ENCODE measurements around the gene BIVM. TPM values are rescaled to one million over a fixed set of nuclear protein-coding genes. Genes with fewer than 3 reads are reported as not detected.

BIVM gene, protein sequence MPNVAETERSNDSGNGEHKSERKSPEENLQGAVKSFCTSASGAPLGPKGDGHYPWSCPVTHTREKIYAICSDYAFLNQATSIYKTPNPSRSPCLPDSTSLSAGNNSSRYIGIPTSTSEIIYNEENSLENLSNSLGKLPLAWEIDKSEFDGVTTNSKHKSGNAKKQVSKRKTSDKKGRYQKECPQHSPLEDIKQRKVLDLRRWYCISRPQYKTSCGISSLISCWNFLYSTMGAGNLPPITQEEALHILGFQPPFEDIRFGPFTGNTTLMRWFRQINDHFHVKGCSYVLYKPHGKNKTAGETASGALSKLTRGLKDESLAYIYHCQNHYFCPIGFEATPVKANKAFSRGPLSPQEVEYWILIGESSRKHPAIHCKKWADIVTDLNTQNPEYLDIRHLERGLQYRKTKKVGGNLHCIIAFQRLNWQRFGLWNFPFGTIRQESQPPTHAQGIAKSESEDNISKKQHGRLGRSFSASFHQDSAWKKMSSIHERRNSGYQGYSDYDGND
- total RNA-seq (ENCODE audit: unreplicated experiment): 39.2 TPM
- long read RNA-seq, transcript BIVM-201 (11 exons, 3,859 nt): major isoform, 7 of 11 reads
- long read RNA-seq, partial matches to known transcripts: 0 of 11 reads
- long read RNA-seq, other reads (novel, unspliced or antisense): 4 of 11 reads

DNA sequence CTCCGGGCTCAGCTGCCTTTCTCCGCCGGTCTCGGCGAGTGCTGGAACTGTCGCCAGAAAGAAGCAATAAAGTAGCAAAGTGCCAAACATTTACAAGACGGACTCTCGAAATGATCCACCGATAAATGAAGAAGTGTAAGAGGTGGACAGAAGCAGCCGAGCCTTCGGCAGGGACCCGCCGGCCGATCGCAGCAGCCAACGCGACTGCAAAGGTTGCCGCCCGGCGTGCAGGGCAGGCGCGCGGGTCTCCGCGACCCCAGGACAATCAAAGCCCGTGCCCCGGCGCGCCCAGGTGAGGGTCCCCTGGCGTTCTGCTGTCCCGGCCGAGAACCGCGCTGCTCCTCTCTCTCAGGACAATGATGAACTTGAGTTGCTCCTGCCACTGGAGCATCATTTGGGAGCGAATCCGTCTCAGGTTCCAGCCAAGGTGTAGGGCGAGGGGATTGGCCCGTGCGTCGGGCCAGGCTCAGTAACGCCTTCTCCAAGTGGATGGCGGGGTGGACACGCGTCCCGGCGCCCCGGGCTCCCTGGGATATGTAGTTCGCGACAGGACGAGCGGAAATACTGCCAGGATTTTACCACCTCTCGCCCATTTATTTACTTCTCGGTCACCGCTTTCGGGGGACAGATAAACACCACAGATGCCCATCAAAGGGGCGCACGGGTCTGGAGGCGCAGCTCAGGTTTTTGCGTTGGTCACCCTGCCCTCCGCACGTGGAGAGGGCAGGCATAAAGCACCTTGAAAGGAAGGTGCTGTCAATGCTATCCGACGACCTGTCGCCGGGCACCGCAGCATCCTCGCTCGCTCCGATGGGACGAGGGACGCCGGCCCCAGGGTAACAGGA, at the start of gene BIVM, which contains the start of gene POGLUT2:
BIVM (plus strand) TSS at position 539 of the 845 bp plus-strand sequence. CDS start 8,149 bp downstream, outside the sequence.
POGLUT2 (minus strand) TSS at position 396 of the 845 bp plus-strand sequence; CDS start at position 90, 306 bp downstream.
- Mint-ChIP-seq H3K9me3 (ENCODE audit: unreplicated experiment) (peaks cover 5% of the 10 kb centered on the region), H3K27ac (ENCODE audit: unreplicated experiment) (peak within 1 kb of the TSS; percentile 86)

DNA sequence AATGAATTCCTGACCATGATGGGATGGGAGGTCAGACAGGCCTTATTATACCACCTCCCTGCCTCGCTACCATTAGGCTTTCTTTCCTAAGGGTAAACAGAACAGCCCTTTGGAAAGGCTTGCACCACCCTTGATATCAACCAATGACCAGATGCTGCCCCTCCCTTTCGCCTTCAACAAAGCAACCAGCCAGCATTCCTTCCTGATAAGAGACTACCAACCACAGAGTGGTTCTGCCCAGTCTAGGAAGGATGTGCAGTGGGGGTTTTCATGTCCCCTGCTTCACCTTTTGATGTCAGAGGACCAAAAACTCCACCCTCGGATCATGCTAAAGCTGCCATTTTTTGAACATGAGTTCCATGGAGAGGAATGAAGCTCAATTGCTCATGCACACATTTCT, 47.0 kb upstream of the BIVM start:
- no peak overlapping the region for H3K27ac Mint-ChIP-seq (ENCODE audit: unreplicated experiment)
- H3K4me1 Mint-ChIP-seq (ENCODE audit: low read depth, unreplicated experiment): no peaks in the 10 kb centered on the region
- TF ChIP-seq, protein P1, sequence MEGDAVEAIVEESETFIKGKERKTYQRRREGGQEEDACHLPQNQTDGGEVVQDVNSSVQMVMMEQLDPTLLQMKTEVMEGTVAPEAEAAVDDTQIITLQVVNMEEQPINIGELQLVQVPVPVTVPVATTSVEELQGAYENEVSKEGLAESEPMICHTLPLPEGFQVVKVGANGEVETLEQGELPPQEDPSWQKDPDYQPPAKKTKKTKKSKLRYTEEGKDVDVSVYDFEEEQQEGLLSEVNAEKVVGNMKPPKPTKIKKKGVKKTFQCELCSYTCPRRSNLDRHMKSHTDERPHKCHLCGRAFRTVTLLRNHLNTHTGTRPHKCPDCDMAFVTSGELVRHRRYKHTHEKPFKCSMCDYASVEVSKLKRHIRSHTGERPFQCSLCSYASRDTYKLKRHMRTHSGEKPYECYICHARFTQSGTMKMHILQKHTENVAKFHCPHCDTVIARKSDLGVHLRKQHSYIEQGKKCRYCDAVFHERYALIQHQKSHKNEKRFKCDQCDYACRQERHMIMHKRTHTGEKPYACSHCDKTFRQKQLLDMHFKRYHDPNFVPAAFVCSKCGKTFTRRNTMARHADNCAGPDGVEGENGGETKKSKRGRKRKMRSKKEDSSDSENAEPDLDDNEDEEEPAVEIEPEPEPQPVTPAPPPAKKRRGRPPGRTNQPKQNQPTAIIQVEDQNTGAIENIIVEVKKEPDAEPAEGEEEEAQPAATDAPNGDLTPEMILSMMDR (IDR thresholded peaks at IDR 0.05; ENCODE audit: partially characterized antibody, unreplicated experiment): no peak
- no peaks in the 10 kb centered on the region for H3K36me3 Mint-ChIP-seq (ENCODE audit: unreplicated experiment)
- no peak overlapping the region for H3K4me3 Mint-ChIP-seq (ENCODE audit: unreplicated experiment)
- peaks cover 2% of the 10 kb centered on the region for H3K27me3 Mint-ChIP-seq (ENCODE audit: unreplicated experiment)
- no peak for DNase-seq
- H3K9me3 Mint-ChIP-seq (ENCODE audit: unreplicated experiment): no peaks in the 10 kb centered on the region

More for the DNA sequence above, at the start of gene BIVM, which contains the start of gene POGLUT2:
- Mint-ChIP-seq H3K4me1 (ENCODE audit: low read depth, unreplicated experiment) (peaks cover 13% of the 10 kb centered on the region), H3K4me3 (ENCODE audit: unreplicated experiment) (peak within 1 kb of the TSS; percentile 95), H3K36me3 (ENCODE audit: unreplicated experiment) (no peaks in the 10 kb centered on the region), H3K27me3 (ENCODE audit: unreplicated experiment) (peaks cover 3% of the 10 kb centered on the region)
- DNase-seq: peak; percentile 92
- TF ChIP-seq, protein P1 (IDR thresholded peaks at IDR 0.05; ENCODE audit: partially characterized antibody, unreplicated experiment): no peak

DNA sequence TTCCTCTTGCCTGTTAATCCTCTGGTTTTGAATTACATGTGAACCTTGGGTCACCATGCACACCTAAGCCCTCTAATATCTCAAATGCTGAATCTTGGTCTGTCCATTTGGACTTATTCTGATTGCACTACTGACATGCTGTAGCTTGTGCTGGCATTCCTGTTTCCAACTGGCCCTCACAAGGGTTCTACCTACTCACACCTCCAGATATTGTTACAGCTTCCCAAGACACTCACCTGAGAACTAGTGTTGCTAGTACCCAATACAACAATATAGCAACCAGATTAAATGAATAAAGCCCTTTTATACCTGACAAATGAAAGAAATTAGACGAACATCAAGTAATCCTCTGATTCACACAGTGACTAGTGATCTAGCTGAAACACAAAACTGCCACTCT, 41.9 kb upstream of the BIVM start:
- H3K27ac Mint-ChIP-seq (ENCODE audit: unreplicated experiment): no peak overlapping the region
- no peaks in the 10 kb centered on the region for H3K27me3 Mint-ChIP-seq (ENCODE audit: unreplicated experiment)
- no peak for DNase-seq
- H3K4me1 Mint-ChIP-seq (ENCODE audit: low read depth, unreplicated experiment): no peaks in the 10 kb centered on the region
- H3K9me3 Mint-ChIP-seq (ENCODE audit: unreplicated experiment): no peaks in the 10 kb centered on the region
- H3K36me3 Mint-ChIP-seq (ENCODE audit: unreplicated experiment): no peaks in the 10 kb centered on the region
- H3K4me3 Mint-ChIP-seq (ENCODE audit: unreplicated experiment): no peak overlapping the region
- TF ChIP-seq, protein P1 (IDR thresholded peaks at IDR 0.05; ENCODE audit: partially characterized antibody, unreplicated experiment): no peak

DNA sequence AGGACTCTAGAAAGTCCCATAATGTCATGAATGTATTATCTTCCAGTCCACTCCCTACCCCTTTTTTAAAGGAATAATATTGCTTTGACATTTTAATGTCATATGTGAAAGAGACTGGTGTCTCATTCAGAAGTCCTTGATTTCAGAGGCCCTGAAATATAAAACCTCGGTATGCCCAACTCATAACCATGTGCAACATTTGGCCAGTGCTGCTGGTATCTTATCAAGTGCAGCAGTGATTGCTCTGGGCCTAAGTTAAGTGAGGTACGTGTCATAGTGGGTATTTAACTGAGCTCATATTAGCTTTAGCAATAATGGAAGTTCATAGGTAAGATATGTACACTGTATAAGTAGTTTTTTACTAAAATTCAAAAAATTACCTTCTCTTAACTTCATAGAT, 40.1 kb upstream of the BIVM start:
- TF ChIP-seq, protein P1 (IDR thresholded peaks at IDR 0.05; ENCODE audit: partially characterized antibody, unreplicated experiment): no peak
- no peak overlapping the region for H3K27ac Mint-ChIP-seq (ENCODE audit: unreplicated experiment)
- H3K36me3 Mint-ChIP-seq (ENCODE audit: unreplicated experiment): no peaks in the 10 kb centered on the region
- DNase-seq: no peak
- no peaks in the 10 kb centered on the region for H3K9me3 Mint-ChIP-seq (ENCODE audit: unreplicated experiment)
- no peak overlapping the region for H3K4me3 Mint-ChIP-seq (ENCODE audit: unreplicated experiment)
- H3K4me1 Mint-ChIP-seq (ENCODE audit: low read depth, unreplicated experiment): no peaks in the 10 kb centered on the region
- H3K27me3 Mint-ChIP-seq (ENCODE audit: unreplicated experiment): no peaks in the 10 kb centered on the region

Data from glutamatergic neuron (in vitro differentiated cells).